SK-N-SH (cell line): ENCODE measurements around the gene DDX17. TPM values are rescaled to one million over a fixed set of nuclear protein-coding genes. Genes with fewer than 3 reads are reported as not detected.

Experiments
- CTCF ChIA-PET: fragments of 300-600, 350-600 bp; formaldehyde crosslinking; extraction: SDS; loops from one replicate; lab custom pipeline; 2021; lab: Yijun Ruan, JAX
- POLR2A ChIA-PET: fragments of 350-600 bp; sonication (Branson Sonifier 250); formaldehyde crosslinking; extraction: SDS; loops from one replicate; lab custom pipeline; 2020; ENCODE audit warnings: antibody characterized with exemption, inconsistent platforms; lab: Yijun Ruan, JAX
- DNase-seq: peaks from one replicate; pipeline ENCODE4 v3.0.0; 2012
- H2AFZ ChIP-seq: fragments of 200-600 bp; sonication (generic); 2 replicates; pipeline ENCODE4 v1.8.1; 2016; ENCODE audit warnings: antibody characterized with exemption, mild to moderate bottlenecking, low read depth
- H3F3A ChIP-seq: fragments of 200-600 bp; sonication (generic); replicated peaks from 2 replicates; pipeline ENCODE3; 2016; ENCODE audit warnings: antibody characterized with exemption, mild to moderate bottlenecking; ENCODE audit not compliant: insufficient read depth
- H3K27ac ChIP-seq, 2 experiments: fragments of 200-500 bp in 1 of 2; fragments of 200-600 bp in 1 of 2; sonication (Bioruptor generic) in 1 of 2; sonication (generic), shearing (Covaris generic) in 1 of 2; 2 replicates each; pipeline versions ENCODE4 v1.5.1 to v1.6.1; 2014 to 2016; ENCODE audit warnings: low read depth in 2 of 2, inconsistent platforms in 1 of 2, low read length in 1 of 2, mild to moderate bottlenecking in 1 of 2, mixed read lengths in 1 of 2
- H3K27me3 ChIP-seq: fragments of 200-600 bp; sonication (generic), shearing (Covaris generic); 2 replicates; pipeline ENCODE4 v1.6.1; 2016; ENCODE audit warnings: mixed run types; ENCODE audit not compliant: insufficient read depth
- H3K36me3 ChIP-seq, 2 experiments: fragments of 200-500 bp in 1 of 2; fragments of 200-600 bp in 1 of 2; sonication (Bioruptor generic) in 1 of 2; sonication (generic) in 1 of 2; replicated peaks in 1 of 2; 2 replicates each; pipeline versions ENCODE3 to v1.5.1; 2014 to 2016; ENCODE audit warnings: low read length in 1 of 2, mild to moderate bottlenecking in 1 of 2; ENCODE audit not compliant: insufficient read depth in 2 of 2, control insufficient read depth in 1 of 2
- H3K4me1 ChIP-seq, 2 experiments: fragments of 200-500 bp in 1 of 2; fragments of 200-600 bp in 1 of 2; sonication (Bioruptor generic) in 1 of 2; sonication (generic), shearing (Covaris generic) in 1 of 2; 2 replicates each; pipeline versions ENCODE4 v1.5.1 to v1.6.1; 2014 to 2016; ENCODE audit warnings: low read depth in 1 of 2, low read length in 1 of 2, mixed run types in 1 of 2; ENCODE audit not compliant: insufficient read depth in 2 of 2, control insufficient read depth in 1 of 2
- H3K4me2 ChIP-seq: fragments of 200-600 bp; sonication (generic), shearing (Covaris generic); 2 replicates; pipeline ENCODE4 v1.6.1; 2017; ENCODE audit warnings: mixed run types
- H3K4me3 ChIP-seq, 2 experiments: fragments of 200-500 bp in 1 of 2; fragments of 200-600 bp in 1 of 2; sonication (Bioruptor generic) in 1 of 2; sonication (generic), shearing (Covaris generic) in 1 of 2; 2 replicates each; pipeline versions ENCODE4 v1.5.1 to v1.8.1; 2014 to 2016; ENCODE audit warnings: low read depth in 2 of 2, inconsistent platforms in 1 of 2, low read length in 1 of 2, mild to moderate bottlenecking in 1 of 2, mixed read lengths in 1 of 2, moderate library complexity in 1 of 2
- H3K79me2 ChIP-seq: fragments of 200-600 bp; sonication (generic); 2 replicates; pipeline ENCODE4 v1.8.1; 2017; ENCODE audit warnings: mild to moderate bottlenecking; ENCODE audit not compliant: insufficient read depth
- H3K9ac ChIP-seq: fragments of 200-600 bp; sonication (generic); 2 replicates; pipeline ENCODE4 v1.6.1; 2017; ENCODE audit warnings: mixed run types
- H3K9me2 ChIP-seq: fragments of 200-600 bp; sonication (generic); 2 replicates; pipeline ENCODE4 v1.6.1; 2017; ENCODE audit warnings: mixed run types
- H3K9me3 ChIP-seq: fragments of 200-600 bp; sonication (generic); 2 replicates; pipeline ENCODE4 v1.6.1; 2017; ENCODE audit warnings: mixed run types, mild to moderate bottlenecking, moderate library complexity
- H4K20me1 ChIP-seq: fragments of 200-600 bp; sonication (generic); 2 replicates; pipeline ENCODE4 v1.6.1; 2017; ENCODE audit warnings: mild to moderate bottlenecking, mixed run types; ENCODE audit not compliant: insufficient read depth
- CHD2 ChIP-seq: fragments of 150-350 bp; IDR thresholded peaks from 2 replicates; pipeline ENCODE4 v1.6.1; 2018; ENCODE audit warnings: low read length; ENCODE audit not compliant: partially characterized antibody
- CTCF ChIP-seq: fragments of 200-600 bp; sonication (generic); IDR thresholded peaks from 2 replicates; pipeline ENCODE4 v1.6.1; 2017; ENCODE audit warnings: antibody characterized with exemption, mild to moderate bottlenecking, moderate library complexity
- ELF1 ChIP-seq: IDR thresholded peaks from 2 replicates; pipeline ENCODE4 v1.4.0; 2012
- FOXJ3 ChIP-seq: sonication (generic); formaldehyde crosslinking; IDR thresholded peaks from 2 replicates; pipeline ENCODE4 v1.5.1; 2020; ENCODE audit warnings: mild to moderate bottlenecking, missing genetic modification reagents
- FOXM1 ChIP-seq: IDR thresholded peaks from 2 replicates; pipeline ENCODE4 v1.4.0; 2012; ENCODE audit warnings: low read depth, mild to moderate bottlenecking
- GABPA ChIP-seq: IDR thresholded peaks from 2 replicates; pipeline ENCODE4 v1.4.0; 2012; ENCODE audit warnings: low read depth, mild to moderate bottlenecking
- MEF2A ChIP-seq: IDR thresholded peaks from 2 replicates; pipeline ENCODE4 v1.4.0; 2012; ENCODE audit warnings: low read depth, borderline replicate concordance
- MXI1 ChIP-seq: IDR thresholded peaks from 2 replicates; pipeline ENCODE4 v1.6.1; 2012; ENCODE audit warnings: mild to moderate bottlenecking, low read depth, low read length, improper control_type of control experiment
- RAD21 ChIP-seq: IDR thresholded peaks from 2 replicates; pipeline ENCODE4 v1.6.1; 2012; ENCODE audit warnings: mild to moderate bottlenecking, low read length
- RFX5 ChIP-seq: IDR thresholded peaks from 2 replicates; pipeline ENCODE4 v1.6.1; 2012; ENCODE audit warnings: mild to moderate bottlenecking, improper control_type of control experiment, low read length
- TAF1 ChIP-seq: IDR thresholded peaks from 2 replicates; pipeline ENCODE4 v1.6.1; 2012; ENCODE audit warnings: low read depth, mild to moderate bottlenecking, low read length, moderate library complexity, borderline replicate concordance
- TEAD4 ChIP-seq: IDR thresholded peaks from 2 replicates; pipeline ENCODE4 v1.4.0; 2012; ENCODE audit warnings: mild to moderate bottlenecking, borderline replicate concordance; ENCODE audit not compliant: insufficient read depth
- WGBS: methylation state at CpG from one replicate; pipeline ENCODE4 v1.1.6; 2017; ENCODE audit warnings: low lambda C conversion rate; 5-methylcytosine and 5-hydroxymethylcytosine counted together
- polyA plus RNA-seq, 3 experiments: library from polyadenylated mRNA; depleted of rRNA; stranded (reverse); fragments of >200 nt; gene quantifications; 2 replicates each; pipeline ENCODE4 v1.2.3, GENCODE V29; 2012
- TF ChIP-seq, protein P1 (sequence below): IDR thresholded peaks from 2 replicates; pipeline ENCODE4 v1.4.0; 2012; ENCODE audit warnings: low read depth, borderline replicate concordance

Gene DDX17
- polyA plus RNA-seq, 1 of the 3 experiments (the other 2 are of a cell fraction), result 111 TPM

DNA sequence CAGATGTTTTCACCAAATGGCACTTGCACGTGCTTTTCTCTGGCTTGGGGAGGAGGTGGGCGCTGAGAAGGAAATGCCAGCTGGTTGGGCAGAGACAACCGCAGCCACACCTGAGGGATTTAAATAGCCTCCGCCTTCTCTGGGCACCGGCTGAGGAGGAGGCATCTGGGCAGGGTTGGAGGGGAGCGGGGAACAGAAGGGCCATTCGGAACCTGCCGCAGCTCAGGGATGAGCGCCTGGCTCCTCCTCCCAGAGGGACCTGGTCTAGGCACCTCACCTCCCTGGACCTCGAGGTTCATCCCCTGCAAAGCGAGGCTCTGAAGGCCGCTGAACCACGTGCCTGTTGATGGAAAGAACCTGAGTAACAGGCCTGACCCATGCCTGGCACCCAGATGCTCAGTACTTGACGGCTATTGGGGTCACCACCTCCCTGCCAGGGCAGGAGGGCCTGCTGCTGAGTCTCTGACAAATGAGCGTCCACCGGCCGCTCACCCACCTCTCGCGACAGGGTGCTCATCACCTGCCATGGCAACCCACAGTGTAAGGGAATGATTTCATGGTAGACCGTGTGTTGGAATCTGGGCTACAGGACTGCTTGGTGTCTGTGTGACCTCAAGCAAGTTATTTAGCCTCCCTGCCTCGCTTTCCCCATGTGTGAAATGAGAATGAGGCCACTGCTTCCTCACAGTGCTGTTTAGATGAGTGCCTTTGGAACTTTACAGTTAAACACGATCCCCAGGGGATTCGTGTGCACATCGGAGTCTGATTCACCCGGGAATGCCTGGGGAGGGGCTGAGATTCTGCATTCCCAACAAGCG, 40.2 kb downstream of the DDX17 start (continued):
- TF ChIP-seq, protein P1, sequence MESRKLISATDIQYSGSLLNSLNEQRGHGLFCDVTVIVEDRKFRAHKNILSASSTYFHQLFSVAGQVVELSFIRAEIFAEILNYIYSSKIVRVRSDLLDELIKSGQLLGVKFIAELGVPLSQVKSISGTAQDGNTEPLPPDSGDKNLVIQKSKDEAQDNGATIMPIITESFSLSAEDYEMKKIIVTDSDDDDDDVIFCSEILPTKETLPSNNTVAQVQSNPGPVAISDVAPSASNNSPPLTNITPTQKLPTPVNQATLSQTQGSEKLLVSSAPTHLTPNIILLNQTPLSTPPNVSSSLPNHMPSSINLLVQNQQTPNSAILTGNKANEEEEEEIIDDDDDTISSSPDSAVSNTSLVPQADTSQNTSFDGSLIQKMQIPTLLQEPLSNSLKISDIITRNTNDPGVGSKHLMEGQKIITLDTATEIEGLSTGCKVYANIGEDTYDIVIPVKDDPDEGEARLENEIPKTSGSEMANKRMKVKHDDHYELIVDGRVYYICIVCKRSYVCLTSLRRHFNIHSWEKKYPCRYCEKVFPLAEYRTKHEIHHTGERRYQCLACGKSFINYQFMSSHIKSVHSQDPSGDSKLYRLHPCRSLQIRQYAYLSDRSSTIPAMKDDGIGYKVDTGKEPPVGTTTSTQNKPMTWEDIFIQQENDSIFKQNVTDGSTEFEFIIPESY, result no peak
- TF ChIP-seq CHD2, result no peak
- TF ChIP-seq RFX5, result no peak
- TF ChIP-seq GABPA, result no peak
- no peak for TF ChIP-seq ELF1
- no peak for TF ChIP-seq TEAD4
- TF ChIP-seq CTCF, result no peak
- no peak for TF ChIP-seq MXI1
- no peak for TF ChIP-seq FOXJ3 (CRISPR knock-in tag)
- no peak for TF ChIP-seq FOXM1
- no peak for TF ChIP-seq MEF2A
- no peak for TF ChIP-seq RAD21

DNA sequence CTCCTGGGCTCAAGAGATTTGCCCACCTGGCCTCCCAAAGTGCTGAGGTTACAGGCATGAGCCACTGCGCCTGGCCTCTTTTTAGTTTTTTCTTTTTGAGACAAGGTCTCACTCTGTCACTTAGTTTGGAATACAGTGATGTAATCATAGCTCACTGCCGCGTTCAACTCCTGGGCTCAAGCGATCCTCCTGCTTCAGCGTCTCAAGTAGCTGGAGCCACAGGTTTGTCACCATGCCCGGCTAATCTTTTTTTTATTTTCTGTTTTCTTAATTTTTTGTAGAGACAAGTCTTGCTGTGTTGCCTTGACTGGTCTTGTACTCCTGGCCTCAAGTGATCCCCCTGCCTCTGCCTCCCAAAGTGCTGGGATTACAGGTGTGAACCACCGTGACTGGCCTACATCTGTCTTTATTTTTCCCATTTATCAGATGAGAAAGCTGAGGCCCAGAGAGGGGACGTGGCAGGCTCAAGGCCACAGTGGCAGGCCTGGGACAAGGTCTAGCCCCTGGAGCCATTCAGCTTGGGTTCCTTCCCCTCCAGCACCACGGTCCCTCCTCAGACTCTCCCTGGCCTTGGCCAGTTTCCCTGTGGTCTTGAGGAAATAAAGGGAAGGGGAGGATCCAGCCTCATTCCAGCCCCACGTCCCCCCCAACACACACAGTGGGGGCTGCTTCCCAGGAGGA, 41.0 kb downstream of the DDX17 start:
- Histone ChIP-seq H2AFZ (no peak overlapping the region), H3K9ac (no peak overlapping the region), H3K79me2 (no peaks in the 10 kb centered on the region)
- TF ChIP-seq GABPA, result no peak
- TF ChIP-seq MXI1, result no peak
- TF ChIP-seq TAF1, result no peak
- TF ChIP-seq, all 33 proteins: peak for 0
- 95% methylated on average over 7 of the region's 10 CpGs for WGBS
- Histone ChIP-seq H3K9me3 (no peaks in the 10 kb centered on the region), H3K4me2 (no peak overlapping the region), H3K4me1 (peaks cover 0 to 10% of the 10 kb centered on the region in 2 experiments; a peak in 1 of 4 replicates), H3K4me3 (no peak overlapping the region), H4K20me1 (no peaks in the 10 kb centered on the region), H3K27ac (no peak overlapping the region), H3K9me2 (no peaks in the 10 kb centered on the region), H3K36me3 (no peaks in the 10 kb centered on the region), H3K27me3 (no peaks in the 10 kb centered on the region), H3F3A (no peaks in the 10 kb centered on the region)
- POLR2A ChIA-PET, result no interaction called here
- CTCF ChIA-PET, result no interaction called here
- DNase-seq, result no peak
